Body of pancreas (tissue), 4 donors: ENCODE data around the gene PHF1. TPM values are rescaled to one million over a fixed set of nuclear protein-coding genes. Genes with fewer than 3 reads are reported as not detected.
A peak's percentile ranks its signal among the peaks of the same experiment; 100 is the strongest.

Experiments
- ATAC-seq: fragments of 150-250 bp; one replicate; pipeline ENCODE4 v1.9.1; 2016
- DNase-seq, 4 donors: peaks; one replicate each; pipeline ENCODE4 v3.0.0-alpha.2; 2019
- H3K27ac ChIP-seq, 4 donors: fragments of 200-600 bp; sonication (generic); 1 replicate in 3 of 4; 2 replicates in 1 of 4; pipeline versions ENCODE4 v1.5.1 to v1.6.1; 2016 to 2019; ENCODE audit warnings: mild to moderate bottlenecking in 1 of 4, mixed read lengths in 1 of 4, moderate library complexity in 1 of 4
- H3K27me3 ChIP-seq, 2 donors: fragments of 200-600 bp; sonication (generic); one replicate each; pipeline ENCODE4 v1.6.0; 2016; ENCODE audit warnings: mild to moderate bottlenecking in 1 of 2
- H3K36me3 ChIP-seq, 2 donors: fragments of 200-600 bp; sonication (generic); replicated peaks in 1 of 2; 2 replicates each; pipeline ENCODE4 v1.5.1; 2016; ENCODE audit warnings: low read depth in 2 of 2; ENCODE audit not compliant: insufficient read depth in 1 of 2
- H3K4me1 ChIP-seq: fragments of 200-600 bp; sonication (generic); one replicate; pipeline ENCODE4 v1.6.0; 2016
- H3K4me3 ChIP-seq, 2 donors: fragments of 200-600 bp; sonication (generic); 1 replicate in 1 of 2; 2 replicates in 1 of 2; pipeline ENCODE4 v1.5.1; 2016 to 2019
- H3K9me3 ChIP-seq, 3 donors: fragments of 200-600 bp; sonication (generic); 1 replicate in 2 of 3; 2 replicates in 1 of 3; pipeline ENCODE4 v1.5.1; 2016
- POLR2A ChIP-seq, 3 donors: fragments of 450-650 bp; IDR thresholded peaks; one replicate each; pipeline ENCODE4 v1.6.1; 2016; ENCODE audit warnings: antibody characterized with exemption in 3 of 3, mild to moderate bottlenecking in 2 of 3
- WGBS, 2 donors: methylation state at CpG; one replicate each; pipeline ENCODE4 v1.1.5; 2017; 5-methylcytosine and 5-hydroxymethylcytosine counted together
- intact Hi-C: fragments of 100-400 bp; cut with DNase I; formaldehyde crosslinking; loops from one replicate; pipeline ENCODE4 v1.15.1; 2023
- total RNA-seq, 2 donors: library from RNA; depleted of rRNA; stranded (reverse); fragments of >200 nt; gene quantifications; one replicate each; pipeline ENCODE4 v1.1.0, GENCODE V29; 2016
- TF ChIP-seq, protein P1 (sequence below), 7 experiments: fragments of 450-650 bp in 4 of 7; fragments of 200-600 bp in 3 of 7; sonication (generic) in 3 of 7; IDR thresholded peaks; one replicate each; pipeline ENCODE4 v1.5.1; 2016 to 2019; ENCODE audit warnings: antibody characterized with exemption in 7 of 7

Gene PHF1
- total RNA-seq, 2 donors from 2014 or later: 58.3 to 73.9 TPM

DNA sequence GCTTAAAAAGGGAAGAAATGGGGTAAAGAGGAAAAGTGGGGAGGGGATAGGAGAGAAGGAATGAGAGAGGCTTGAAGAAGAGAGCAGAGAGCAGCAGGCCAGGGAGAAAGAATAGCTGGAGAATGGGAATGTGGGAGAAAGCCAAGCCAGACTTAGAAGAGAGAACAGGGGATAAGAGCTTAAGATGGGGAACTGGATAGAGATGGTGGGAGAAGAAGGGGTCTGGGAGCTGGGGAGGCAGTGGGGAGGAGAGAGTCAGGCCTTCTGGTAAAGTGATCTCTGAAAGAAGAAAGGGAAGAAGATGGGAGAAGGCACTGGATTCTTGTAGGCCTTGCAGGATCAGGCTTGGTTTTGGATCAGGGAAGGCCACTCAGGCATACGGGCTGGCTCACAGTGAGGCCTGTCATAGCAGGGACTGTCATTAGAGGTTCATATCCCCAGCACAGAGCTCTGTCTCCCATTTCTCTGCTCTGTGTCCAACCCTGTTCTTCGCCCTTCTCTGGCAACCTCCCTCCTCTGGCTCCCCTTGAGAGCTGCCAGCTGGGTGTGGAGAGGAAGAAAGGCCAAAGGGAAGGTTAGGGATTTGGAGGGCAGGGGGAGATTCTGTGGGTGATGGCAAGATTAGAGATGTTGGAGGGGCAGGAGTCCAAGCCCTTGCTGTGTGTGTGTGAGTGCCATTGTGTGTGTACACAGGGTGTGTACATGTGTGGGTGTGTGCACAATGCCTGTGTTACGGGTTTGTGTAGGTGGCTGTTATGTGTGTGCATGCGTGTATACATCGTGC, 18.3 kb downstream of the PHF1 start:
- Histone ChIP-seq H3K36me3 (no peaks in the 10 kb centered on the region), H3K4me1 (peaks cover 28% of the 10 kb centered on the region), H3K4me3 (no peak overlapping the region), H3K27ac (peak overlapping the region in 2 of 4 donors; percentile 37 to 49), H3K9me3 (no peaks in the 10 kb centered on the region), H3K27me3 (no peaks in the 10 kb centered on the region)
- ATAC-seq: no peak
- no peak for TF ChIP-seq POLR2A (IDR thresholded peaks at IDR 0.05)
- TF ChIP-seq, protein P1, sequence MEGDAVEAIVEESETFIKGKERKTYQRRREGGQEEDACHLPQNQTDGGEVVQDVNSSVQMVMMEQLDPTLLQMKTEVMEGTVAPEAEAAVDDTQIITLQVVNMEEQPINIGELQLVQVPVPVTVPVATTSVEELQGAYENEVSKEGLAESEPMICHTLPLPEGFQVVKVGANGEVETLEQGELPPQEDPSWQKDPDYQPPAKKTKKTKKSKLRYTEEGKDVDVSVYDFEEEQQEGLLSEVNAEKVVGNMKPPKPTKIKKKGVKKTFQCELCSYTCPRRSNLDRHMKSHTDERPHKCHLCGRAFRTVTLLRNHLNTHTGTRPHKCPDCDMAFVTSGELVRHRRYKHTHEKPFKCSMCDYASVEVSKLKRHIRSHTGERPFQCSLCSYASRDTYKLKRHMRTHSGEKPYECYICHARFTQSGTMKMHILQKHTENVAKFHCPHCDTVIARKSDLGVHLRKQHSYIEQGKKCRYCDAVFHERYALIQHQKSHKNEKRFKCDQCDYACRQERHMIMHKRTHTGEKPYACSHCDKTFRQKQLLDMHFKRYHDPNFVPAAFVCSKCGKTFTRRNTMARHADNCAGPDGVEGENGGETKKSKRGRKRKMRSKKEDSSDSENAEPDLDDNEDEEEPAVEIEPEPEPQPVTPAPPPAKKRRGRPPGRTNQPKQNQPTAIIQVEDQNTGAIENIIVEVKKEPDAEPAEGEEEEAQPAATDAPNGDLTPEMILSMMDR (IDR thresholded peaks at IDR 0.05): no peak
- WGBS, 2 donors: 72 to 86% methylated on average over 5 of the region's 5 CpGs
- DNase-seq: no peak
- intact Hi-C loops: no loop called here

DNA sequence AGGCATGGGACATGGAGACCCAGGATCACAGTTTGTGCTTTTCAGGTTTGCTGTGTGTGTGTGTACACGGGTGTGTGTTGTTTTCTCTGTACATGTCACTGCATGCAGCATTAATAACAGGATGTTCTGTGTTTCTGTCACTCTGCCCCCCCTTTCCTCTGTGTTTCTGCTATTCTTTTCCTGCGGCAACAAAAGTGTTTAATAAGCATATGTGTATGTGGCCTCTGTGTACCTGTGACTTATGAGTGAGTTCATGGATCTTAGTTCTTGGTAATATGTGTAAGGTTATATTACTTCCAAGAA, 18.9 kb downstream of the PHF1 start:
- no peak overlapping the region for H3K27ac ChIP-seq
- intact Hi-C loops: no loop called here
- 42 to 69% methylated on average over 2 of the region's 2 CpGs for WGBS, 2 donors

DNA sequence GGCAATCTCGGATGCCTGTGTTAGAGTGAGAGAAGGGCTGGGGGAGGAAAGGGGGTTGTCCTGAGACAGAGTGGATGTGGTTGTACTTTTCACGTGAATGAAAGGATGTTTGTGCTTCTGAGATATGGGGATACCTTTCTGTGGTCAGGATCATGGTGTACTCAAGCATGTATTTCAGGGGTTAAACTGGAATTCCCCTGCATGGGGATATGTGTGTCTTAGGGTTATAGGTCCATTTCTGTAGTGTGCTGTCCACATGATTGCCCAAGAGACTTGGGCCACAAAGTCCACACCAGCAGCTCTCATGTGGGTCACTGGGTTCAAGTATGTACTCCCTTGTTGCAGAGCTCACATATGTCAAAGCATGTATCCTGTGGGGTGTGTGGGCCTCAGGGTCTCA, 19.5 kb downstream of the PHF1 start:
- 61 to 76% methylated on average over 2 of the region's 2 CpGs for WGBS, 2 donors
- H3K27ac ChIP-seq: no peak overlapping the region

More for the DNA sequence above, 18.9 kb downstream of the PHF1 start:
- no peak for ATAC-seq
- H3K4me1 ChIP-seq: peaks cover 24% of the 10 kb centered on the region
- H3K27me3 ChIP-seq: no peaks in the 10 kb centered on the region
- no peak overlapping the region for H3K4me3 ChIP-seq
- no peaks in the 10 kb centered on the region for H3K9me3 ChIP-seq
- DNase-seq: no peak
- TF ChIP-seq, protein P1 (IDR thresholded peaks at IDR 0.05): no peak
- no peak for TF ChIP-seq POLR2A (IDR thresholded peaks at IDR 0.05)
- H3K36me3 ChIP-seq: no peaks in the 10 kb centered on the region

DNA sequence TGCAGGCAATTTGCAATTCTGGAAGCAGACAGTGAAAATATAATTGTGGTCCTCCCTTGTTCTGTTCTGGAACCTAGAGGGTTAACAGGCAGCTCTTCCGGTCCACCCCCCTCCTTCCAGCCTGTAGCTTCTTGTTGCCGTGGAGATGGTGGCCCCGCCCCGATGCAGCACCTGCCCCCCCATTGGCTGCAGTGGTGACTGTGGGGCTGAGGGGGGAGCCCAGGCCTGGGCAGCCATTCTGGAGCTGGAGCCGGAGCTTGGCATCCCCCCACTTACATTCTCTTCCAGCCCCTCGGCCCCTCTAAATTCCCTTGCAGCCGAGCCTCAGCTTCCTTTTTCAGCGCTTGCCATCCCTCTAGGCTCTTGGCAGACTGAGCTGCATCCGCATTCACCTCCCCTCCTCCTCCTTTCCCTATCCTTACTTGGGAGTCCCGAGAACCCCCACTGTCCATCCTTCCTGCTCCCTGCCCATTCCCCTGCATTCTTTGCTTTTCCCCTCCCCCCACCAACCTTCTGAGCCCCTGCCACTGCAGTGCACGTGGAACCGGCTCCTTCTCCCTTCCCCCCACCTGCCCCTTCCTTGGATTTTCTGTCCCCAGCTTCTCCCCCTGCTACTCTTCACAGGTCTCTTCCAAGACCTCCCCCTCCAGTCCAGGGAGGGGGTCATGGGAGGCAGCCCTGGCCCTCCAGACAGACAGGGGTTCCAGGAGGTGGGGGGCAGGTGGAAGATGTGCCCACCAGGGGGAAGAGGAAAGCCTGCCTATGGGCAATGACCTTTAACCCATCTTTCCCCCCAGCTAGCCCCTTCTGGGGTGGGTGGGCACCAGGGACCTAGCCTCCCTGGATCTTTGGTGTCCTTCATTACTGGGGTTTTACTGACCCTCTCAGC, 20.4 kb downstream of the PHF1 start:
- ATAC-seq: no peak
- H3K36me3 ChIP-seq: no peaks in the 10 kb centered on the region
- intact Hi-C loops: no loop called here
- no peak overlapping the region for H3K27ac ChIP-seq
- WGBS, 2 donors: 27 to 38% methylated on average over 11 to 12 of the region's 12 CpGs
- H3K9me3 ChIP-seq: no peaks in the 10 kb centered on the region
- peak in 2 of 4 donors; percentile 46 to 52 for DNase-seq
- TF ChIP-seq POLR2A (IDR thresholded peaks at IDR 0.05): no peak
- TF ChIP-seq, protein P1 (IDR thresholded peaks at IDR 0.05): no peak
- no peaks in the 10 kb centered on the region for H3K27me3 ChIP-seq
- peaks cover 15% of the 10 kb centered on the region for H3K4me1 ChIP-seq
- no peak overlapping the region for H3K4me3 ChIP-seq

More for the DNA sequence above, 19.5 kb downstream of the PHF1 start:
- no peaks in the 10 kb centered on the region for H3K9me3 ChIP-seq
- H3K36me3 ChIP-seq: no peaks in the 10 kb centered on the region
- no peaks in the 10 kb centered on the region for H3K27me3 ChIP-seq
- H3K4me1 ChIP-seq: peaks cover 18% of the 10 kb centered on the region
- ATAC-seq (no peak), DNase-seq (no peak)
- H3K4me3 ChIP-seq: no peak overlapping the region
- intact Hi-C loops: no loop called here
- TF ChIP-seq, protein P1 (IDR thresholded peaks at IDR 0.05): no peak
- TF ChIP-seq POLR2A (IDR thresholded peaks at IDR 0.05): no peak
